ENCODE results near the gene TRIM31.

The TRIM31 gene

GRCh38 chr6:30111266-30111856, 1.5 kb downstream of the TRIM31 start:
- TF ChIP-seq CTCF (conservative IDR thresholded peaks at IDR 0.05; ENCODE audit: low read length) = no peak
- no peak for DNase-seq (ENCODE audit: low read depth)
- no peak overlapping the region for H3K4me3 ChIP-seq (ENCODE audit: low read length)

- TF ChIP-seq CTCF (conservative IDR thresholded peaks at IDR 0.05; ENCODE audit: low read length) = no peak
- DNase-seq (ENCODE audit: low read depth) = no peak
- H3K4me3 ChIP-seq (ENCODE audit: low read length) = no peak overlapping the region
Measured at GRCh38 chr6:30104661-30105060, 8.2 kb downstream of the TRIM31 start.

- no peak for TF ChIP-seq CTCF (conservative IDR thresholded peaks at IDR 0.05; ENCODE audit: low read length)
- peak overlapping the region; percentile 53; the same call in 1 of the 2 replicates for H3K4me3 ChIP-seq (ENCODE audit: low read length)
Measured at GRCh38 chr6:30103872-30104179, 9.1 kb downstream of the TRIM31 start.

GRCh38 chr6:30102970-30103871, 9.7 kb downstream of the TRIM31 start:
- peak; percentile 85 for DNase-seq (ENCODE audit: low read depth)
- peak; percentile 93 for TF ChIP-seq CTCF (conservative IDR thresholded peaks at IDR 0.05; ENCODE audit: low read length)
- H3K4me3 ChIP-seq (ENCODE audit: low read length) = peak overlapping the region; percentile 53

More at GRCh38 chr6:30103872-30104179, 9.1 kb downstream of the TRIM31 start:
- no peak for DNase-seq (ENCODE audit: low read depth)

- peak overlapping the region; percentile 53 for H3K4me3 ChIP-seq (ENCODE audit: low read length)
- no peak for TF ChIP-seq CTCF (conservative IDR thresholded peaks at IDR 0.05; ENCODE audit: low read length)
- DNase-seq (ENCODE audit: low read depth) = peak; percentile 60
Measured at GRCh38 chr6:30102414-30102969, 10.4 kb downstream of the TRIM31 start.

- DNase-seq (ENCODE audit: low read depth) = peak; percentile 83
- TF ChIP-seq CTCF (conservative IDR thresholded peaks at IDR 0.05; ENCODE audit: low read length) = peak; percentile 33; the same call in 1 of the 2 replicates
- peak overlapping the region; percentile 64 for H3K4me3 ChIP-seq (ENCODE audit: low read length)
Measured at GRCh38 chr6:30101444-30102413, 11.2 kb downstream of the TRIM31 start.

Measured in AG10803 (cell line).